T-helper 17 cell (primary cell): ENCODE results near the gene SI. TPM values are rescaled to one million over a fixed set of nuclear protein-coding genes. Genes with fewer than 3 reads are reported as not detected.
"Not testable (repeated sequence)": the region's sequence is repeated elsewhere in the genome, so short reads cannot be mapped to it uniquely, and the experiment has no call there.

ENCODE experiments used
- ATAC-seq: fragments of 150-1000 bp; cut with Tn5 transposase; 2 replicates; pipeline ENCODE4 v1.10.0; 2021; ENCODE audit warnings: mild to moderate bottlenecking, moderate library complexity
- DNase-seq, 3 donors: peaks; one replicate each; pipeline versions ENCODE4 v3.0.0 to v3.0.0-alpha.2; 2020 to 2021
- H3K9me3 ChIP-seq: one replicate; pipeline ENCODE4 v1.7.0; 2013; ENCODE audit warnings: low read length, mild to moderate bottlenecking; ENCODE audit not compliant: control insufficient read depth, poor library complexity, severe bottlenecking
- H3K27ac Mint-ChIP-seq: one replicate; pipeline ENCODE4 v1.8.0; 2022; ENCODE audit warnings: mild to moderate bottlenecking, moderate library complexity, mixed read lengths
- H3K27me3 Mint-ChIP-seq: one replicate; pipeline ENCODE4 v1.8.0; 2022; ENCODE audit warnings: mixed read lengths
- H3K36me3 Mint-ChIP-seq: one replicate; pipeline ENCODE4 v1.8.0; 2022; ENCODE audit warnings: low read depth, mixed read lengths
- H3K4me1 Mint-ChIP-seq: one replicate; pipeline ENCODE4 v1.8.0; 2022; ENCODE audit warnings: mild to moderate bottlenecking, mixed read lengths
- H3K4me3 Mint-ChIP-seq: one replicate; pipeline ENCODE4 v1.8.0; 2022; ENCODE audit warnings: mild to moderate bottlenecking, moderate library complexity, mixed read lengths
- total RNA-seq, 4 donors: library from RNA in 2 of 4; stranded (reverse) in 2 of 4; gene quantifications; one replicate each; pipeline ENCODE4 v1.2.3 and lab custom pipeline; 2022 to 2026

SI gene
- total RNA-seq (not detected), total RNA-seq (lab: John Stamatoyannopoulos, UW) (0 reads per million in 2 donors)

DNA sequence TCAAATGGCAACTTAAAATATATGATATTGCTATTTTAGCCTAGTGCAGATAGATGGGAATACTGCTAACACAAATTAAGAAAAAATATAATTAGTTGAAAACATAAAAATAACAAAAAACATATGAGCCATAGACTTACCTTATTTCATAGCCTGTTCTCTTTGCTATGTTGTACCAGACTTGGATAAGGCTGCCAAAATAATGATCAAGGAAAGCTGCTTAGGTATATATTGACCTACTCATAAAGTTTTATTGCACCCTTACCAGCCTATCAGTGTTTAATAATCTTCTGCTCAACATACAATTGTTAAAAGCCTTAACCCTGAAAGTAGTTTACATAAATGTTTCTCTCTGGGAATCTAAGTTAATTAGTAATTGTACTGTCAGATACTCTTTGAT, at the start of gene SI:
Gene SI, minus strand, starts transcription at position 204 of the 400 bp plus-strand sequence. CDS start 2,484 bp downstream, outside the sequence.
- no peaks in the 10 kb centered on the region for H3K36me3 Mint-ChIP-seq
- H3K4me3 Mint-ChIP-seq = no peak within 1 kb of the TSS

GRCh38 chr3:165125836-165126235, 47.5 kb upstream of the SI start:
- Mint-ChIP-seq H3K27ac (no peak overlapping the region), H3K4me1 (no peaks in the 10 kb centered on the region), H3K36me3 (no peaks in the 10 kb centered on the region), H3K4me3 (no peak overlapping the region), H3K27me3 (no peaks in the 10 kb centered on the region)
- no peaks in the 10 kb centered on the region for H3K9me3 ChIP-seq
- DNase-seq = no peak
- no peak for ATAC-seq

More for the DNA sequence above, at the start of gene SI:
- Mint-ChIP-seq H3K27ac (no peak within 1 kb of the TSS), H3K4me1 (no peaks in the 10 kb centered on the region), H3K27me3 (no peaks in the 10 kb centered on the region)
- no peak for DNase-seq
- no peak for ATAC-seq
- no peaks in the 10 kb centered on the region for H3K9me3 ChIP-seq

DNA sequence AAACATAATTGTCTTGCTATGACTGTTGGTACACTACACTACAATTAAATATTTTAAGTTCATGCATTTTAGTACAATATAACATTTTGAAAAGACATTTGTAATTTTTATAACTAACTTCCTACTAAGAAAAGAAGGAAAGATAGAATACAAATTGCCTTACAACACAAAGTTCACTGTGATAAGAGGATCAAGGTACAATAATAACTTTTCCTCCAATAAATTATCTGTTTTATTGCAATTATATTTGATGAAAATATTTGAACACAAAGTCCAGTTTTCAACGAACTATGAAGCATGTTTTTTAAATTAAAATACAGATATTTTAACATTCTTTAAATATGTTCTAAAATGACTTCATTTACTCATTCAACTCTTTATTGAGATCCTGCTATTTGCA, 33.1 kb upstream of the SI start:
- no peak for DNase-seq
- Mint-ChIP-seq H3K4me3 (no peak overlapping the region), H3K36me3 (no peaks in the 10 kb centered on the region), H3K27ac (no peak overlapping the region), H3K27me3 (no peaks in the 10 kb centered on the region), H3K4me1 (no peaks in the 10 kb centered on the region)
- H3K9me3 ChIP-seq = no peaks in the 10 kb centered on the region
- ATAC-seq = no peak

- no peak overlapping the region for H3K27ac Mint-ChIP-seq
- no peaks in the 10 kb centered on the region for H3K4me1 Mint-ChIP-seq
- DNase-seq = no peak
- no peak overlapping the region for H3K4me3 Mint-ChIP-seq
- no peaks in the 10 kb centered on the region for H3K9me3 ChIP-seq
- H3K36me3 Mint-ChIP-seq = no peaks in the 10 kb centered on the region
- no peak for ATAC-seq
- H3K27me3 Mint-ChIP-seq = no peaks in the 10 kb centered on the region
These were observed 25.3 kb upstream of the SI start for GRCh38 chr3:165103616-165104015.

DNA sequence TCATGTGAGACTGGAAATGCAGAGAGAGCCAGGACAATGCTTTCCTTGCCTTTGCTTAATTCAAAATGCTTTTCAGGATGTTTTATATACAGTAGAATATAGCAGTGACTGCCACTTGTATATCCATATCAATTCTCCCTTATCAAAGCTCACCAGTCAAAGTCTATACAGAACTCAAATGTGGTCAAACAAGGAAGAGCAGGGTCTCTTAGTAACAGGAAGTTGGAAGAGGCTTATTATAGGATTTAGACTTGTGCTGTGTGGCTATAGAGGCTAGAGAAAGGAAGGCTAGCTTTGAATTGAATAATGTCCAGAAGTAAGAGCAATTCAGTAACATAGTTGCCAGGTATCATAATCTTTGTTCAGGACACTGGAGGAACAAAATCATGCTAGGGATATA, 4.4 kb upstream of the SI start:
- DNase-seq = no peak
- ATAC-seq = no peak
- no peaks in the 10 kb centered on the region for H3K4me1 Mint-ChIP-seq
- no peaks in the 10 kb centered on the region for H3K36me3 Mint-ChIP-seq
- H3K4me3 Mint-ChIP-seq = no peak overlapping the region
- H3K27ac Mint-ChIP-seq = no peak overlapping the region
- no peaks in the 10 kb centered on the region for H3K27me3 Mint-ChIP-seq
- H3K9me3 ChIP-seq = no peaks in the 10 kb centered on the region

DNA sequence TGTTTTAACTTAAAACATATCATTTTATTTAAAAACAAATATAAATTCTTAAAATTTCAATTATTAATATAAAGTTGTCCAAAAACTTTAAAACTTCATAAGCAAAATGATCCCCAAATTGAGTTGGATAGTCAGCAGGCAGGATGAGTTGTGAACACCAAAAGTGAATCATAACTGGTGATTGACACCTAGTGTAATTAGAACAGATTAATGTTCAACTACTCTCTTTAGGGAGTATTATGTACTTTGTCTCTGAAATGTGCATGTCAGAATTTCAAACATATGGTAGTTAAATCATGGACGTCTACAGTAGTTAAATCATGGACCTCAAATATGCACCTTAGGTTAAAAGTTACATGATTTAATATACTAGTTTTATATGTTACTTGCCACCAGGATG, 2.9 kb upstream of the SI start:
- no peak for ATAC-seq
- Mint-ChIP-seq H3K27ac (no peak overlapping the region), H3K27me3 (no peaks in the 10 kb centered on the region), H3K36me3 (no peaks in the 10 kb centered on the region), H3K4me3 (no peak overlapping the region), H3K4me1 (no peaks in the 10 kb centered on the region)
- no peak for DNase-seq
- H3K9me3 ChIP-seq = no peaks in the 10 kb centered on the region

DNA sequence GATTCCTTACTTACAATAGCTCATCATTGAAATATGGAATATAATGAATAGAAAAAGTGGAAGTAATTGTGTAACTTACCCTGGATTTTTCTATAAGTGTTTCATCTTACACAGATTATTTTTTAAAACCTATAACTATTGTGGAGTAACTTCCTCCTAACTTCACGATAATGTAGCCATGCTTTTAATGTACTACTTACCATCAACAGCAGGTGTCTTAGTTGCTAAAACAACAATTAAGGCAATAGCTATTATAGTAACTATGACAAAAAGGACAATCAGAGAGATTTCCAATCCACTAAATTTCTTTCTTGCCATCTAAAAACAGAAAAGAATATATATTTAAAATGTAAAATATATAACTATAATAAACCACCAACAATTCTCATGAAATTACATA, 2.6 kb downstream of the SI start:
- H3K9me3 ChIP-seq = no peaks in the 10 kb centered on the region
- Mint-ChIP-seq H3K27me3 (no peaks in the 10 kb centered on the region), H3K36me3 (no peaks in the 10 kb centered on the region), H3K4me1 (no peaks in the 10 kb centered on the region), H3K4me3 (no peak overlapping the region), H3K27ac (no peak overlapping the region)
- DNase-seq = no peak
- ATAC-seq = no peak

- no peak overlapping the region for H3K27ac Mint-ChIP-seq
- H3K9me3 ChIP-seq = no peaks in the 10 kb centered on the region
- no peaks in the 10 kb centered on the region for H3K36me3 Mint-ChIP-seq
- ATAC-seq (no peak), DNase-seq (no peak)
- H3K4me3 Mint-ChIP-seq = no peak overlapping the region
- H3K4me1 Mint-ChIP-seq = no peaks in the 10 kb centered on the region
- H3K27me3 Mint-ChIP-seq = no peaks in the 10 kb centered on the region
These were observed 7.6 kb downstream of the SI start for GRCh38 chr3:165070682-165071081.

DNA sequence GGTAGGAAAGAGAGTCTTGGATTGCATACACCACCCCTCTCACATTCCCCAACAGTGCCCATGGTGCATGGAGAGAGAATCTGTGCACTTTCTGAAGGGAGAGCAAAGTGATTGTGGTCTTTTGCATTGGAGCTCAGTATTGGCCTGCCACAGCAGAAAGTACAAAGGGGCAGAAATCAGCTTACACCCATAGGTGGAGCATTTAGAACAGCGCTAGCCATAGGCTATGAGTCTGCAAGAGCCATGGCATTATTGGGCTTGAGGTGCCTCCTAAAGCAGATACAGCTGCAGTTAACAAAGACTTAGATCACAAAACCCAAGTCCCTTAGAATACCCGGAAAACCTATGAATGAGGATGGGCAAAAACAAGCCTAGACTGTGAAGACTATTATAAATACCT, 21.8 kb downstream of the SI start:
- no peak overlapping the region for H3K4me3 Mint-ChIP-seq
- DNase-seq = no peak
- H3K27ac Mint-ChIP-seq = no peak overlapping the region
- H3K9me3 ChIP-seq = no peaks in the 10 kb centered on the region
- H3K27me3 Mint-ChIP-seq = no peaks in the 10 kb centered on the region
- no peaks in the 10 kb centered on the region for H3K4me1 Mint-ChIP-seq
- no peak for ATAC-seq
- no peaks in the 10 kb centered on the region for H3K36me3 Mint-ChIP-seq

- H3K4me3 Mint-ChIP-seq = no peak overlapping the region
- no peaks in the 10 kb centered on the region for H3K36me3 Mint-ChIP-seq
- no peaks in the 10 kb centered on the region for H3K9me3 ChIP-seq
- DNase-seq (no peak), ATAC-seq (no peak)
- no peaks in the 10 kb centered on the region for H3K4me1 Mint-ChIP-seq
- no peaks in the 10 kb centered on the region for H3K27me3 Mint-ChIP-seq
- no peak overlapping the region for H3K27ac Mint-ChIP-seq
These were observed 38.1 kb downstream of the SI start for GRCh38 chr3:165040186-165040585.

- ATAC-seq (no peak), DNase-seq (no peak)
These were observed 66.7 kb downstream of the SI start for GRCh38 chr3:165011557-165011956.

DNA sequence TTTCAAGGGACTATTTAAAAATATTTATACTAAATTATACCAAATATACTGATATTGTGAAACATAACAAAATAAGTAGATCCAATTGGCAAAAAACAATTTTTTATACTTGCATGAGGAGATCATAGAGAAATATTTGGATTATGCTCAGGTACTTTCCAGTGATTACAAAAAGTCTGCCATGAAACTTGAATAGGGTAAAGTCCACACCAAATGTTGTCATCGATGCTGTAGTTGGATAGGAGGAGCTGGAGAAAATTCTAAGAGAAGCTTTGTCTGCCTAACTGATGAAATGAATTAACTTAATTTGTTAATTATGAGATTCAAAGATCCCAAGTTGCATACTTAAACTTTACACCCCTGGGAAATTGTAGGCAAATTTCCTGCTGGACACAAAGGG, 93.3 kb downstream of the SI start:
- ATAC-seq = no peak
- Mint-ChIP-seq H3K27me3 (no peaks in the 10 kb centered on the region), H3K4me3 (no peak overlapping the region), H3K36me3 (no peaks in the 10 kb centered on the region), H3K4me1 (no peaks in the 10 kb centered on the region), H3K27ac (no peak overlapping the region)
- H3K9me3 ChIP-seq = no peaks in the 10 kb centered on the region
- no peak for DNase-seq

More at GRCh38 chr3:165011557-165011956, 66.7 kb downstream of the SI start:
- Mint-ChIP-seq H3K36me3 (no peaks in the 10 kb centered on the region), H3K4me3 (no peak overlapping the region), H3K27ac (no peak overlapping the region), H3K27me3 (no peaks in the 10 kb centered on the region), H3K4me1 (no peaks in the 10 kb centered on the region)
- H3K9me3 ChIP-seq = peaks cover 3% of the 10 kb centered on the region

DNA sequence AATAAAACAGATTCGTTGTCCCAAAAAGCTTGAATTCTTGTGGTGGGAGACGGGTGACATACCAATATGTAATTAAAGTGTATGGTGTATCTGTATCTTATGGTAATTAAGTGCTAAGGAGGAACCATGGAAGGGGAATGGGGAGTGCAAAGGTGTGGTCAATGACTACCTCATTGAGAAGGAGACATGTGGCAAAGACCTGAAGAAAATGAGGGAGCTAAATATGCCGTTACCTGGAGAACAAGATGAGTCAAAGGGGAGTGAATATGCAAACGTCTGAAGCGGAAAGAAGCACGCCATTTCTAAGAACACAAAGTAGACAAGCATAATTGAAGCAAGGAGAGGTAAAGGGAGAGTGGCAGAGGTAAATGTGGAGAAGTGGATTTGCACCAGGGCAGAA, 115.7 kb downstream of the SI start:
- Mint-ChIP-seq H3K36me3 (no peaks in the 10 kb centered on the region), H3K4me1 (no peaks in the 10 kb centered on the region), H3K27ac (no peak overlapping the region), H3K27me3 (no peaks in the 10 kb centered on the region), H3K4me3 (no peak overlapping the region)
- no peak for DNase-seq
- no peak for ATAC-seq
- H3K9me3 ChIP-seq = peaks cover under 1% of the 10 kb centered on the region

DNA sequence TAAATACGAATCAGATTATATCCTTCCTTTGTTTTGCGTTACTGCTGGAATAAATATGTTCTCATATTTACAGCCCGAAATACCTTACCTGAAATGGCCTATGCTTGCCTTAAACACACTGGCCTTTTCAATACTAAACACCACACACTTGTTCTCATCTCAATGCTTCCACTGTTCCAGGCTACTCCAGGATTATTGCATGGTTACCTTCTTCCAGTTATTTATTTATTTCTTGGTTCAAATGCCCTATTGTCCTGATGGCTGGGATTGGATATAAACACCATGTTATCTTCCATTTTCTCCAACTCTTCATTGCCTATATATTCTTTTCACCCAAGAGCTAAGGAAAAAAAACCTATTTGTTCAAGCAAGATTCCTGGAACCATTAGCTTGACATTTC, 125.3 kb downstream of the SI start:
- no peak for DNase-seq
- peaks cover 3% of the 10 kb centered on the region for H3K9me3 ChIP-seq
- Mint-ChIP-seq H3K4me3 (no peak overlapping the region), H3K27ac (no peak overlapping the region), H3K27me3 (no peaks in the 10 kb centered on the region), H3K4me1 (no peaks in the 10 kb centered on the region), H3K36me3 (no peaks in the 10 kb centered on the region)
- no peak for ATAC-seq

DNA sequence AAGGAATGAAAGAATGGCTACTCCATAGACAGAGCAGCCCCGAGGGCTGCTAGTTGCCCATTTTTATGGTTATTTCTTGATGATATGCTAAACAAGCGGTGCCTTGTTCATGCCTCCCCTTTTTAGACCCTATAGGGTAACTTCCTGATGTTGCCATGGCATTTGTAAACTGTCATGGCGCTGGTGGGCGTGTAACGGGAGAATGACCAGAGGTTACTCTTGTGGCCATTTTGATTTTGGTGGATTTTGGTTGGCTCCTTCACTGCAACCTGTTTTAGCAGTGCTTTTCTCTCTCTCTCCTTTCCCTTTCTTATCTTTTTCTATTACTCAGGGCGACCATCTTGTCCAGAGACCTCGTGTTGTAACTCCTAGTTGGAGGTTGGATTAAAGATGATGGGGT, 126.9 kb downstream of the SI start:
- not testable (repeated sequence) for H3K27ac Mint-ChIP-seq, H3K4me3 Mint-ChIP-seq, H3K9me3 ChIP-seq, H3K4me1 Mint-ChIP-seq, H3K36me3 Mint-ChIP-seq, ATAC-seq, DNase-seq, H3K27me3 Mint-ChIP-seq
